Mammary epithelial cell (primary cell): ENCODE data around the gene ATP2B2.

ENCODE experiments used
- CTCF ChIP-seq, 2 donors: IDR thresholded peaks in 1 of 2; conservative IDR thresholded peaks in 1 of 2; 2 replicates each; pipeline ENCODE4 v1.5.1; 2011 to 2012; ENCODE audit warnings: inconsistent platforms in 2 of 2, low read length in 2 of 2, mild to moderate bottlenecking in 2 of 2, control low read depth in 1 of 2, low read depth in 1 of 2; ENCODE audit not compliant: insufficient read depth in 1 of 2; ENCODE audit errors: extremely low read depth in 1 of 2
- EZH2 ChIP-seq: IDR thresholded peaks from 2 replicates; pipeline ENCODE4 v1.6.1; 2012; ENCODE audit warnings: low read length, inconsistent platforms, borderline replicate concordance

- TF ChIP-seq CTCF (conservative IDR thresholded peaks at IDR 0.05 in 1 of 2, IDR thresholded peaks at IDR 0.05 in 1 of 2; ENCODE audit: extremely low read depth in 1 of 2, insufficient read depth in 1 of 2, low read depth in 1 of 2, low read length in 2 of 2) (no peak), EZH2 (no peak)
These were observed 7.9 kb upstream of the ATP2B2 start for GRCh38 chr3:10513306-10513705.
